ENCODE data around the gene KRT14.
"Not testable (repeated sequence)": the region's sequence is repeated elsewhere in the genome, so short reads cannot be mapped to it uniquely, and the experiment has no call there.

The KRT14 gene

DNA sequence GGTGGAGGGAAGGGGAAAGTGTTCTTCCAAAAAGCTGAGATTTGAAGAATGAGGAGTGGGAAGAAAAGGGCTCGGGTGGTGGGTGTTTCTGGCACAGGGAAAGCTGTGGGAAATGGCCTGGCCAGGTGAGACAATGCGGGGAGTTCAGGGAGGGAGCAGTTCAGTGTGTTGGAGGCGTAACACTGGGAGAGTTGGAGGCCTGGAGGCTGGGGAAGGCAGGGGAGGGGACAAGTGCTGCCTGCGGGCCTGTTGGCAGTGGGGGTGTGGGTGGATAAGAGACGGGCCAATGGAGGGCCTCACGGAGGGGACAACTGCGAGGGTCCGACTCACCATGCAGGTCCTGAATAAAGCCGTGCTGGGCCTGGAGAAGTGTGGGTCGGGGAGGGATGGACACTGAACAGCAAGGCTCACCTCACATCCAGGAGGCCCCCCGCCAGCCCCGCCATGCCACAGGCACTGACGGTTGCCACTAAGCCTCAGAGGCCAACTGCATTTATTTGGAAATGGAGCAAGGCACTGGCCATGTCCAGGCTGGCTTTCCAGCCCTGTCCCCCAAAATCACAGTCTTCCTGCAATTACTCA is 40.8 kb downstream of the KRT14 start:
- DNase-seq: no peak

GRCh38 chr17:41544935-41545334 is 41.8 kb downstream of the KRT14 start:
- no peak for DNase-seq

- DNase-seq: no peak
Measured at GRCh38 chr17:41544491-41544892, 42.2 kb downstream of the KRT14 start.

- DNase-seq: not testable (repeated sequence)
Measured at GRCh38 chr17:41542786-41543185, 43.9 kb downstream of the KRT14 start.

- DNase-seq: no peak
Measured at GRCh38 chr17:41542357-41542756, 44.3 kb downstream of the KRT14 start.

DNA sequence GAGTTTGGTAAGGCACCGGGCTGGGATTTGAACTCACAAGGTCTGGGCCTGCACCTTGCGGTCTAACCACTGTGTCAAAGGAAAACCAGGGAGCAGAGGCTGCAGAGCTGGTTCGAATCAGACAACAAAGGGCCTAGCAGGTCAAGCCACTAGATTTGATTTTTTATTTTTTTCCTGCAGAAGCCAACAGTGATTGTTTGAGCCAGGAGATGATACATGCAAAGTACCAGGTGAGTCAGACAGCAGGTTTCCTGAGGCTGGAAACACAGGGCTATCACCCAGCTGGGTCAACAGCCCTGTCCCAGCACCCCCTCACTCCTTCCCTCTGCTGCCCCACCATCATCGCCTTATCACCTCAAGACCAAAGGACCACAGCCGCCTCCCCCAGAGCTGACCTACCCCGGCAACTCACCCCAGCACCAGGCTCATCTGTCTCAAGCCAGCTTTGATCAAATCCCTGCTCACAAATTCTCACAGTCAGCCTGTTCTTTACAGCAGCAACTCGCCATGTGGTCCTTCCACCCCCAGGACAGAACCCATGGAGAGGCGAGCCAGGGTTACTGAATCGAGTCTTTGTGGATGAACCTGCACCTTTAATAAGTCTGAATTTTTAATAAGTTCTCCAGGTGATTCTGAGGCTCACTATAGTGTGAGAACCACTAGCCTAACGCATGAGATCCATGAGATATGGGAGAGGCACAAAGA is 45.6 kb downstream of the KRT14 start:
- no peak for DNase-seq

DNA sequence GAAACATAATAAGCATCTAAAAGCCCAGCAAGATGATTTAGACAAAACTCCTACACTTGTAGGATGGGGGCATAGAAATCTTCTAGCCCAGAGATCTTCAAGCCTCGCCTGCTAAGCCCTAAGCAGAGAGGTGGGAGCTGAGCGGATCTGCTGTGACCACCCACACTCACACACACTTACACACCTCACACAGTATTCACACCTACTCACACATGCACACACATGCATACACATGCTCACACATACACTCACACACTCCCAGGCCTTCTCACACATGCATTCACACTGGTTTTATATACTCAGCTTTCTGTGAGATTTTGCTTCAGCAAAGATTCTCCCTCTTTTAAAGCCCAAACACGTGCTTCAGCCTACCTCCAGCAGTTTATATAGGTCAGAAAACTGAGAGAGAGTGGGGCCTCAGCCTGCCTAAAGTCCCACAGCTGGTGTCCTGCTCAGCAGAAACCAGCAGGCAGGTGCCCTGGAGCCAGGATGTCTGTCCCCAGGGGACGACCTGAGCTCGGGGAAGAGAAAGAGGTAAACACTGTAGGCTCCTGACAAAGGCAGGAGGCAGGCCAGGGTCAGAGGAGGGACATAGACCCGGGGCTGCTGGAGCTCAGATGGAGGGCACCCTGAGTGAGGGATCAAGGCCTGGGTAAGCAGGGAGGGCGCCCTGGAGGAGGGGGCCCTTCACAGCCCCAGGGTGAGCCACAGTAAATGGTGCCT is 46.6 kb downstream of the KRT14 start:
- no peak for DNase-seq

DNA sequence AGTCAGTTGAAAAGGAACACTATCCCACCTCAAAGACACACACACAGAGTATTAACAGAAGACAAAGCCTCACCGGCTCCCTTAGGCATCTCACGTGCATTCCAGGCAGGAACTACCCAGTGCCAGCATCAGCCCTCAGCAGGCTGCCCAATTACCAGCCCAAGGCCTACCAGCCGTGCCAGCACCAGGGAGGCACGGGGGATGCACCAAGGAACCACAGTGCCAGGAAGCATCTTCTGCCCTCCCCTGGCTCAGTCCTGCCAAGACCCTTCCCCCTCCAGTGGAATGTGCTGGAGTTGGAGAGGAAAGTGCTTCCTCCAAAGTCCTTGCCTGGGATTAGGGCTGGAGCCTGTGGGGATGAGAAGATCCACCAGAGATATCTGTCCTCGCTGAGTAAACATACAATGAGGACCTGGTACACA is 47.6 kb downstream of the KRT14 start:
- DNase-seq: no peak

GRCh38 chr17:41538565-41538991 is 48.1 kb downstream of the KRT14 start:
- DNase-seq: no peak

DNA sequence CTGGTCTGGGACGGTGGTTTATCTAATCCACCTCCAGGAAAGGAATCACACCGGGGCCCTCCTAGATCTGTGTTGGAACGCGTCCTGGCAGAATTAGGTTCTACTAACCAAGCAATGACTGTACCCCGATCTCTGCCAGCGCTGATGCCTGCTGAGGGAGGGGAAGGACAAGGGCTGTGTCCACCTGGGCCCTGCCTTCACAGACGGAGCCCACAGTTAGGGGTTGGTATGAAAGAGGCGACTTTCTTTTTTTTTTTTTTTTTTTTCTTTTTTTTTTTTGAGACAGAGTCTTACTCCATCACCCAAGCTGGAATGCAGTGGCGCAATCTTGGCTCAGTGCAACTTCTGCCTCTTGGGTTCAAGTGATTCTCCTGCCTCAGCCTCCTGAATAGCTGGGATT is 48.7 kb downstream of the KRT14 start:
- no peak for DNase-seq

GRCh38 chr17:41537614-41537954 is 49.1 kb downstream of the KRT14 start:
- no peak for DNase-seq

DNA sequence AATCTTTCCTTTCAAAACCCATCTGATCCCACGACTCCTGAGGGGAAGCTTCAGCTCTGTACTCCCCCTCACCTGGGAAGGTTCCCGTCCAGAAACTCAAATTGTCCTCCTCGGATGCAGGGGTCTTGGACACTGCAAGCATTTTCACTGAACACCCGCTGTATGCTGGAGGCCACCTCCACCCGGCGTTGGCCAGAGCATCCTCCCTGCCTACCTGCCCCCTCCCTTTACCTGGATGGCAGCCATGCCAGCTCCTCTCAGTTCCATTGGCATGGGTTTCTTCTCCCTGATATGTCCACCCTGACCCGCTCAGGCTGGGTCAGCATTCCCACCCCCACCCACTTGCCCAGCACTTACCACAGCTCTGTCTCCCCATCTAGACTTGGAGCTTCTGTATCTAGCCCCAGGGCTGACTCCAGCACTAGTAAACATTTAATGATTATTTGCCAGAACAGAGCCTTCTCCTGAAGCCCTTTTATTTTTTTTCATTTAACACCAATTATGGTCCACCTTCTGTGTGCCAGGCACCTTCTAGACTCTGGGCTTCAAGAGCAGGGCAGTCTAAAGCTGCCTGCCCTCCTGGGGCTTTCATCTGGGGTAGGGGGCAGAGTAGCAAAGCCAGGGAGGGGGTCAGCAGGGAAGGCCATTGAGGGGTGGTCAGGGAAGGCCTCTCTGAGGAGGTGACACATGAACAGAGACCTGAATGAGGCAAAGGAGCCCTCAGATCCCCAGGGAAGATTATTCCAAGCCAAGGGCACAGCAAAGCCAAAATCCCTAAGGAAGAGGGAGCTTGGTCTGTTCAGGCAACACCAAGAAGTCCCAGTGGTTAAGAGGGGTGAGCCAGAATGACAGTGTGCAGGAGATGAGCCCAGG is 49.7 kb downstream of the KRT14 start:
- DNase-seq: no peak

- no peak for DNase-seq
Measured at GRCh38 chr17:41535764-41536481, 50.8 kb downstream of the KRT14 start.

GRCh38 chr17:41534899-41535546 is 51.7 kb downstream of the KRT14 start:
- DNase-seq: no peak

DNA sequence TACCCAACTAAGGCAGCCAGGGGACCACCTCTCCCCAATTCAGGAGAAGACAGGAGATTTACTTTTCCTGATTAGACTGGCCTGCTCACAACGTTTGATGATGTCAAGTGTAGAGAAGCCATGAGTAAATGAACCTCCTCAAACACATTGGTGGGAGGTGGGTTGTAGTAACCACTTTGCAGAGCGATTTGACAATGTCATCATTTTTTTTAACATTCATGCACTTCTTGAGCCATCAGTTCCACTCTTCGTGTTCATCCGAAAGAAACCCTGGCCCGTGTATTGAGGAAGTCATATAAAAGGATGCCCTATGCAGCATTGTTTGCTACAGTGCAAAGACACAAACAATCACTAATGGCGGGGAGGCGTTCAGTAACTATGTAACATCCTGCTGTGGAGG is 53.1 kb downstream of the KRT14 start:
- no peak for DNase-seq

DNA sequence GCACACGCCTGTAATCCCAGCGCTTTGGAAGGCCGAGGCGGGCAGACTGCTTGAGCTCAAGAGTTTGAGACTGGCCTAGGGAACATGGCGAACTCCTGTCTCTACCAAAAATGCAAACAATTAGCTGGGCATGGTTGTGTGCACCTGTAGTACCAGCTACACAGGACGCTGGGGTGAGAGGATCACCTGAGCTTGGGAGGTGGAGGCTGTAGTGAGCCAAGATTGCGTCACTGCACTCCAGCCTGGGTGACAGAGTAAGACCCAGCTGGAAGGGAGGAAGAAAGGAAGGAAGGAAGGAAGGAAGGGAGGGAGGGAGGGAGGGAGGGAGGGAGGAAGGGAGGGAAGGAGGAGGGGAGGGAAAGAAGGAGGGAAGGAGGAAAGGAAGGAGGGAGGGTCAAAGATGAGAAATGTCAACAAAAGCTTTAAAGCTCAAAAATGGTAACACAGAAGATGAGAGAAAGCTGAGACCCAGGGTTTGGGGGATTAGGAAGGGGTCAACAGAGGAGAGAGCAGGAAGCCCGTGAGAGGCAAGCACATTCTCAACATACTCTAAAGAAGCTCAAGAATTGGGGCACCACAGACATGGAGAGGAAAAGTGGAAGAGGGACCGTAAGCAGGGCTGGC is 53.6 kb downstream of the KRT14 start:
- DNase-seq: no peak

Measured in CD4-positive, alpha-beta T cell treated with Interleukin-10 for 1 hour (primary cell).